Prostate gland (tissue), 2 donors: ENCODE measurements around the gene SIPA1L3. TPM values are rescaled to one million over a fixed set of nuclear protein-coding genes. Genes with fewer than 3 reads are reported as not detected.

Source experiments
- DNase-seq: peaks from one replicate; pipeline ENCODE4 v3.0.0-alpha.2; 2019; ENCODE audit warnings: low spot score
- H3K27ac ChIP-seq, 2 donors: fragments of 200-600 bp; sonication (generic); 2 replicates each; pipeline ENCODE4 v1.5.1; 2017 to 2019
- H3K27me3 ChIP-seq: fragments of 200-600 bp; sonication (generic); replicated peaks from 2 replicates; pipeline ENCODE4 v1.5.1; 2019; ENCODE audit not compliant: insufficient read depth
- H3K36me3 ChIP-seq, 2 donors: fragments of 200-600 bp; sonication (generic); 1 replicate in 1 of 2; 2 replicates in 1 of 2; pipeline versions ENCODE4 v1.5.1 to v1.8.1; 2017 to 2019
- H3K4me1 ChIP-seq: fragments of 200-600 bp; sonication (generic); replicated peaks from 2 replicates; pipeline ENCODE4 v1.5.1; 2019
- H3K4me3 ChIP-seq, 2 donors: fragments of 200-600 bp; sonication (generic); 2 replicates each; pipeline ENCODE4 v1.5.1; 2017 to 2019
- H3K9me3 ChIP-seq: fragments of 200-600 bp; sonication (generic); 2 replicates; pipeline ENCODE4 v1.5.1; 2017
- POLR2A ChIP-seq: fragments of 450-650 bp; IDR thresholded peaks from one replicate; pipeline ENCODE4 v1.6.1; 2016; ENCODE audit warnings: antibody characterized with exemption, mild to moderate bottlenecking
- POLR2AphosphoS5 ChIP-seq: sonication (generic); formaldehyde crosslinking; IDR thresholded peaks from one replicate; pipeline ENCODE4 v1.6.1; 2017; ENCODE audit warnings: antibody characterized with exemption
- WGBS: methylation state at CpG from one replicate; pipeline ENCODE4 v1.1.5; 2018; 5-methylcytosine and 5-hydroxymethylcytosine counted together
- intact Hi-C: fragments of 100-400 bp; cut with DNase I; formaldehyde crosslinking; loops from one replicate; pipeline ENCODE4 v1.14.2; 2022
- total RNA-seq, 2 donors: library from RNA; depleted of rRNA; stranded (reverse); fragments of >200 nt; gene quantifications; one replicate each; pipeline ENCODE4 v1.1.0, GENCODE V29; 2016
- TF ChIP-seq, protein P1 (sequence below), 4 experiments: fragments of 200-600 bp in 2 of 4; fragments of 450-650 bp in 2 of 4; sonication (generic) in 2 of 4; IDR thresholded peaks; 1 replicate in 3 of 4; 2 replicates in 1 of 4; pipeline ENCODE4 v1.5.1; 2016 to 2019; ENCODE audit warnings: antibody characterized with exemption in 4 of 4, mild to moderate bottlenecking in 2 of 4, moderate library complexity in 2 of 4

Gene SIPA1L3
- total RNA-seq, 2 donors from 2014 or later = 48.8 to 63.5 TPM

DNA sequence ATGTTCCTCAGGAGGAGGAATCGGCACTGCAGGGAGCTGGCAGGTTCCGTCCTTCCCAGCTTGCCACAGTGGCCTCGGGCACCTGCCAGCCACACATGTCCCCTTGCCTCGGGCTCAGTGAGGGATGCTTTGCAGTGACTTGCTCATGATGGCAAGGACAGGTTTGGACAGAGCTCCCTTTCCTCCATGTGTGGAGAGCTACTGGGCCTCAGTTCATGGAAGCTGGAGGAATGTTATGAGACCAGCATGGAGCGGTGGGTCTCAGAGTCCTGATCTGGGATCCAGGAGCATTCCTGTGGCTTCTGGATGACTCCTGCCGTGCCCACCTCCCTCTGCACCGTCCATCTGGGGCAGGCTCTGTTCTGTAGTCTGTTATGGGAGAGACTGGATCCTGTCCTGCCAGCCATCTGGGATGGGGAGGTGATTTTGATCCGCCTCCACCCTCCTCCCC is 59.2 kb downstream of the SIPA1L3 start:
- H3K4me3 ChIP-seq = no peak overlapping the region
- peak; percentile 43 for DNase-seq
- WGBS = 56% methylated on average over 7 of the region's 8 CpGs
- H3K27ac ChIP-seq = peak overlapping the region; percentile 30 to 56
- intact Hi-C loops = no loop called here
- TF ChIP-seq POLR2AphosphoS5 = peak; percentile 10
- TF ChIP-seq, protein P1, sequence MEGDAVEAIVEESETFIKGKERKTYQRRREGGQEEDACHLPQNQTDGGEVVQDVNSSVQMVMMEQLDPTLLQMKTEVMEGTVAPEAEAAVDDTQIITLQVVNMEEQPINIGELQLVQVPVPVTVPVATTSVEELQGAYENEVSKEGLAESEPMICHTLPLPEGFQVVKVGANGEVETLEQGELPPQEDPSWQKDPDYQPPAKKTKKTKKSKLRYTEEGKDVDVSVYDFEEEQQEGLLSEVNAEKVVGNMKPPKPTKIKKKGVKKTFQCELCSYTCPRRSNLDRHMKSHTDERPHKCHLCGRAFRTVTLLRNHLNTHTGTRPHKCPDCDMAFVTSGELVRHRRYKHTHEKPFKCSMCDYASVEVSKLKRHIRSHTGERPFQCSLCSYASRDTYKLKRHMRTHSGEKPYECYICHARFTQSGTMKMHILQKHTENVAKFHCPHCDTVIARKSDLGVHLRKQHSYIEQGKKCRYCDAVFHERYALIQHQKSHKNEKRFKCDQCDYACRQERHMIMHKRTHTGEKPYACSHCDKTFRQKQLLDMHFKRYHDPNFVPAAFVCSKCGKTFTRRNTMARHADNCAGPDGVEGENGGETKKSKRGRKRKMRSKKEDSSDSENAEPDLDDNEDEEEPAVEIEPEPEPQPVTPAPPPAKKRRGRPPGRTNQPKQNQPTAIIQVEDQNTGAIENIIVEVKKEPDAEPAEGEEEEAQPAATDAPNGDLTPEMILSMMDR (IDR thresholded peaks at IDR 0.05) = no peak
- no peak for TF ChIP-seq POLR2A
- H3K4me1 ChIP-seq = no peaks in the 10 kb centered on the region
- H3K9me3 ChIP-seq = no peaks in the 10 kb centered on the region
- no peaks in the 10 kb centered on the region for H3K36me3 ChIP-seq
- no peaks in the 10 kb centered on the region for H3K27me3 ChIP-seq

DNA sequence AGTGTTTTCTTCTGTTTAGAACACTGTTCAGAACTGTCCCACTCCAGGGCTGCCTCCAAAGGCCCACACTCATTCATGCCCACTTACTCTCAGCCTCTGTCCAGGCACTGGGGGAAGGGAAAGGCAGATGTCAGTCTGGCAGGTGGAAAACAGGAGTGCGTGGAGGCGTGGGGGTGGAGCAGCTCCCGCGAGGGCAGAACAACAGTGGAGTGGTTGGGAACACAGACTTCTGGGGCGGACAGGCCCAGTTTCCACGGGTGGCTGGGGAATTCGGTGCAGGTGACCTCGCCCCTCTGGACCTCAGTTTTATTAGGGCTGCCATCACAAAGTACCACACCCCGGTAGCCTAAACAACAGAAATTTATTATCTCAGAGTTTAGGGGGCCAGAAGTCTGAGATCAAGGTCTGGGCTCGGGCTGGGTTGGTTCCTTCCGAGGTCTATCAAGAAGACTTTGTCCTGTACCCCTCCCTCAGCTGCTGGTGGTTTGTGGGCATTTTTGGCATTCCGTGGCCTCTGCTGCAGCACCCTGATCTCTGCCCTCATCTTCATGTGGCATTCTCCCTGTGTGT is 59.7 kb downstream of the SIPA1L3 start:
- Histone ChIP-seq H3K27me3 (no peaks in the 10 kb centered on the region), H3K9me3 (no peaks in the 10 kb centered on the region), H3K36me3 (no peaks in the 10 kb centered on the region), H3K27ac (peak overlapping the region; percentile 30 to 56), H3K4me3 (no peak overlapping the region), H3K4me1 (no peaks in the 10 kb centered on the region)
- WGBS = 53% methylated on average over 12 of the region's 12 CpGs
- no peak for DNase-seq
- TF ChIP-seq POLR2A (no peak), POLR2AphosphoS5 (no peak)
- TF ChIP-seq, protein P1 (IDR thresholded peaks at IDR 0.05) = no peak
- intact Hi-C loops = no loop called here

DNA sequence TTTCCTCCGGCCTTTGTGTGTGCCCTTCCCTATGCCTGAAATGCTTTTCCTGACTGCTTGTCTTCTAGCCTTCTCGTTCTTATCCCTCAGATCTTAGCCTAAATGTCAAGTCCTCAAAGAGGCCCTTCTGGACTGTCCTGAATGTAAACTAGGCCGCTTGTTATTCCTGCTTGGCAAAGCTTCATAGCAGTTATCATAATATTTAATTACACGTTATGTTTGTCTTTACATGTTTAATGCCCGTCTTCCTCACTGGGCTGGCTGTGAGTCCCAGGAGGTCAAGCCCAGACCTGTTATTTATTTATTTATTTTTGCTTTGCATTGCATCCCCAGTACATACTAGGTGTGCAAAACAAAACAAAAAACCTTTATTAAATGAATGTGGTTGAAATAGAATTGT is 62.7 kb downstream of the SIPA1L3 start:
- peak overlapping the region in 1 of 2 donors; percentile 34 for H3K27ac ChIP-seq
- no peaks in the 10 kb centered on the region for H3K4me1 ChIP-seq
- DNase-seq = peak; percentile 42
- H3K4me3 ChIP-seq = no peak overlapping the region
- H3K27me3 ChIP-seq = no peaks in the 10 kb centered on the region
- WGBS = 44% methylated on average over 5 of the region's 5 CpGs
- TF ChIP-seq POLR2A (no peak), POLR2AphosphoS5 (peak; percentile 67)
- intact Hi-C loops = no loop called here
- H3K9me3 ChIP-seq = no peaks in the 10 kb centered on the region
- no peaks in the 10 kb centered on the region for H3K36me3 ChIP-seq

DNA sequence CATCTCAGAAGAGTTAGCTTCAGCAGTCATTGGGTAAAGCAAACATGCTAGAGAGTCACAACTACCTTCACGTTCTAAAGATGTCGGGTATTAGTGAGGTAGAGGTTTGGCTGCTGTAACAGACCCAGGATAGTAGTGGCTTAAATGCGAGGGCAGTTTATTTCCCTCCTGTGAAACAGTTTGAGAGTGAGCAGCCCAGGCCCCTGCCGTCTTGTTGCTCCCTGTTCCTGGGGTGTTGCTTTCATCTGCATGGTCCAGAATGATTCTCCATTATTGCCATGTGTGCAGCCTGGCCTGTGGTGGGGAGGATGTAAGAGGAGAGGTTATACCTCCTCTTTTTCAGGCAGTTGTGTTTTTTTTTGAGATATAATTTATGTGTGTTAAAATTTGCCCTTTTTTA is 63.7 kb downstream of the SIPA1L3 start:
- H3K27ac ChIP-seq = no peak overlapping the region
- no peaks in the 10 kb centered on the region for H3K4me1 ChIP-seq
- DNase-seq = no peak
- no peaks in the 10 kb centered on the region for H3K9me3 ChIP-seq
- H3K27me3 ChIP-seq = no peaks in the 10 kb centered on the region
- H3K4me3 ChIP-seq = no peak overlapping the region
- peaks cover 0 to 2% of the 10 kb centered on the region in 2 donors for H3K36me3 ChIP-seq
- intact Hi-C loops = no loop called here
- no peak for TF ChIP-seq POLR2A
- TF ChIP-seq, protein P1 (IDR thresholded peaks at IDR 0.05) = no peak
- TF ChIP-seq POLR2AphosphoS5 = no peak
- 100% methylated on average over 4 of the region's 4 CpGs for WGBS

DNA sequence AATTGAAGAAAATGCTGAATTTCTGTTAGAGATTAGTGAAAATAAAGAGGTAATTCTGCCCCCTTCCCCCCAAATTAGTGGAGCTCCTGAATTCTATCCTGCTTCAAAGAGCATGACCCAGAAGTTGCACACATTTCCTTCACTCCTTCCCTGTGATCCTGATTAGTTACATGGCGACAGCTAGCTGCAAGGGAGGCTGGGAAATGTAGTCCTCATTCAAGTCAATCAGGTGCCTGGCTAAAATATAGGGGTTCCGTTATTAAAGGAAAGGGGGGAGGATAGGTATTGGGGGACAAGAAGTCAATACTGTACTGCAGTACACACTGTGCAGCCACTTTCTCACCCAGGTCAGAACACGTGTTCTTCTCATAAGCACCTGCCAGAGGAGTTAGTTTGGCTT is 65.8 kb downstream of the SIPA1L3 start:
- Histone ChIP-seq H3K36me3 (peaks cover 0 to 2% of the 10 kb centered on the region in 2 donors), H3K27me3 (no peaks in the 10 kb centered on the region), H3K4me1 (no peaks in the 10 kb centered on the region), H3K4me3 (no peak overlapping the region), H3K9me3 (no peaks in the 10 kb centered on the region), H3K27ac (no peak overlapping the region)
- WGBS = 97% methylated on average over 3 of the region's 3 CpGs
- intact Hi-C loops = no loop called here
- DNase-seq = no peak
- TF ChIP-seq POLR2AphosphoS5 = no peak
- no peak for TF ChIP-seq POLR2A
- TF ChIP-seq, protein P1 (IDR thresholded peaks at IDR 0.05) = no peak
